Fibroblast of lung (primary cell): Measurements from ENCODE around the gene MAP4K1. TPM values are rescaled to one million over a fixed set of nuclear protein-coding genes. Genes with fewer than 3 reads are reported as not detected.

Source experiments
- DNase-seq, 2 donors: peaks; one replicate each; pipeline versions ENCODE4 v3.0.0 to v3.0.0-alpha.2; 2010; ENCODE audit warnings: low read depth in 2 of 2
- H2AFZ ChIP-seq: 2 replicates; pipeline ENCODE4 v1.5.1; 2012; ENCODE audit warnings: low read length, control low read depth, inconsistent platforms
- H3K27ac ChIP-seq: 2 replicates; pipeline ENCODE4 v1.5.1; 2011; ENCODE audit warnings: low read length, control low read depth; ENCODE audit not compliant: insufficient read depth
- H3K27me3 ChIP-seq: 2 replicates; pipeline ENCODE4 v1.5.1; 2011; ENCODE audit warnings: mild to moderate bottlenecking, low read length; ENCODE audit not compliant: control insufficient read depth, insufficient read depth
- H3K36me3 ChIP-seq: 2 replicates; pipeline ENCODE4 v1.5.1; 2011; ENCODE audit warnings: low read length; ENCODE audit not compliant: control insufficient read depth, insufficient read depth
- H3K4me1 ChIP-seq: 2 replicates; pipeline ENCODE4 v1.5.1; 2011; ENCODE audit warnings: low read length; ENCODE audit not compliant: control insufficient read depth, insufficient read depth; ENCODE audit errors: extremely low read depth
- H3K4me2 ChIP-seq: 2 replicates; pipeline ENCODE4 v1.5.1; 2011; ENCODE audit warnings: low read length, control low read depth; ENCODE audit not compliant: insufficient read depth; ENCODE audit errors: extremely low read depth
- H3K4me3 ChIP-seq, 4 experiments: fragments of 200-600 bp in 1 of 4; sonication (generic) in 1 of 4; replicated peaks in 1 of 4; 2 replicates each; pipeline ENCODE4 v1.5.1; 2011 to 2016; ENCODE audit warnings: low read length in 4 of 4, low read depth in 3 of 4, mild to moderate bottlenecking in 3 of 4, control low read depth in 2 of 4, inconsistent platforms in 1 of 4, mixed read lengths in 1 of 4; ENCODE audit not compliant: insufficient read depth in 1 of 4; ENCODE audit errors: control extremely low read depth in 1 of 4
- H3K79me2 ChIP-seq: 2 replicates; pipeline ENCODE4 v1.5.1; 2012; ENCODE audit warnings: mild to moderate bottlenecking, low read length, inconsistent platforms; ENCODE audit not compliant: control insufficient read depth, insufficient read depth
- H3K9ac ChIP-seq: 2 replicates; pipeline ENCODE4 v1.5.1; 2011; ENCODE audit warnings: mild to moderate bottlenecking, low read length, control low read depth; ENCODE audit not compliant: insufficient read depth
- H3K9me3 ChIP-seq: 2 replicates; pipeline ENCODE4 v1.5.1; 2012; ENCODE audit warnings: low read depth, low read length; ENCODE audit not compliant: control insufficient read depth, insufficient read depth
- H4K20me1 ChIP-seq: 2 replicates; pipeline ENCODE4 v1.5.1; 2011; ENCODE audit warnings: low read length; ENCODE audit not compliant: control insufficient read depth, insufficient read depth; ENCODE audit errors: extremely low read depth
- EZH2 ChIP-seq: IDR thresholded peaks from 2 replicates; pipeline ENCODE4 v1.5.1; 2012; ENCODE audit warnings: low read length, control low read depth, mild to moderate bottlenecking; ENCODE audit errors: missing control alignments
- polyA plus RNA-seq, 2 donors: library from polyadenylated mRNA; depleted of rRNA in 1 of 2; stranded (reverse) in 1 of 2; unstranded in 1 of 2; fragments of >200 nt; gene quantifications; 2 replicates each; pipeline ENCODE4 v1.2.1, GENCODE V29; 2011 to 2012; ENCODE audit warnings: missing spikeins in 1 of 2
- total RNA-seq: library from RNA; depleted of rRNA; stranded (reverse); fragments of >200 nt; gene quantifications from 2 replicates; pipeline ENCODE4 v1.2.1, GENCODE V29; 2014
- TF ChIP-seq, protein P1 (sequence below), 2 donors: IDR thresholded peaks in 1 of 2; conservative IDR thresholded peaks in 1 of 2; 1 replicate in 1 of 2; 2 replicates in 1 of 2; pipeline ENCODE4 v1.5.1; 2011 to 2012; ENCODE audit warnings: low read length in 2 of 2, control low read depth in 1 of 2, inconsistent platforms in 1 of 2, low read depth in 1 of 2, mild to moderate bottlenecking in 1 of 2

MAP4K1 gene
- total and polyA plus RNA-seq, 2 donors (not counting 1 experiment from before 2014, with no cell fraction given), result 0.12 to 0.17 TPM

DNA sequence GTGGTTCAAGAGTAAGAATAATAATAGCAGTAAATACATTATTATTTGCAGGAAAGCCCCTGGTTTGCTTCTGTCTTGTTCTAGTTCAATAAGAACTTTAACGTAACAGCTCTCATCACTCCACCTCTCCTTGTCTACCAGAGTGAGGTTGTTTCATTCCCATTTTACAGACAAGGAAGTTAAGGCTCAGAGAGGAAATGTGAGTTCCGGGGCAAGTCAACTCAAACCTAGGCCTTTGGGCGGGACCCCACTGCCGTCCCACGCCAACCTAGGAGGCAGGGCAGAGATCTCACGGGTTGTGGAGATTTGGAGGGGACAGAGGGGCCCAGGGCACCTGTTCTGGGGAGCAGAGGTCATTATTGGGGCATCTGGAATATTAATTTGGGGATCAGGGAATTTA is 1.5 kb downstream of the MAP4K1 start:
- no peaks in the 10 kb centered on the region for H3K9me3 ChIP-seq
- no peak overlapping the region for H3K4me2 ChIP-seq
- no peak for DNase-seq
- no peak overlapping the region for H2AFZ ChIP-seq
- H3K79me2 ChIP-seq, result peaks cover 14% of the 10 kb centered on the region
- no peaks in the 10 kb centered on the region for H3K27me3 ChIP-seq
- no peak overlapping the region for H3K27ac ChIP-seq
- H3K4me3 ChIP-seq, result no peak overlapping the region
- H3K4me1 ChIP-seq, result peaks cover 12% of the 10 kb centered on the region
- H4K20me1 ChIP-seq, result no peaks in the 10 kb centered on the region
- no peak for TF ChIP-seq EZH2
- TF ChIP-seq, protein P1, sequence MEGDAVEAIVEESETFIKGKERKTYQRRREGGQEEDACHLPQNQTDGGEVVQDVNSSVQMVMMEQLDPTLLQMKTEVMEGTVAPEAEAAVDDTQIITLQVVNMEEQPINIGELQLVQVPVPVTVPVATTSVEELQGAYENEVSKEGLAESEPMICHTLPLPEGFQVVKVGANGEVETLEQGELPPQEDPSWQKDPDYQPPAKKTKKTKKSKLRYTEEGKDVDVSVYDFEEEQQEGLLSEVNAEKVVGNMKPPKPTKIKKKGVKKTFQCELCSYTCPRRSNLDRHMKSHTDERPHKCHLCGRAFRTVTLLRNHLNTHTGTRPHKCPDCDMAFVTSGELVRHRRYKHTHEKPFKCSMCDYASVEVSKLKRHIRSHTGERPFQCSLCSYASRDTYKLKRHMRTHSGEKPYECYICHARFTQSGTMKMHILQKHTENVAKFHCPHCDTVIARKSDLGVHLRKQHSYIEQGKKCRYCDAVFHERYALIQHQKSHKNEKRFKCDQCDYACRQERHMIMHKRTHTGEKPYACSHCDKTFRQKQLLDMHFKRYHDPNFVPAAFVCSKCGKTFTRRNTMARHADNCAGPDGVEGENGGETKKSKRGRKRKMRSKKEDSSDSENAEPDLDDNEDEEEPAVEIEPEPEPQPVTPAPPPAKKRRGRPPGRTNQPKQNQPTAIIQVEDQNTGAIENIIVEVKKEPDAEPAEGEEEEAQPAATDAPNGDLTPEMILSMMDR (conservative IDR thresholded peaks at IDR 0.05 in 1 of 2, IDR thresholded peaks at IDR 0.05 in 1 of 2; ENCODE audit: low read depth in 1 of 2, low read length in 2 of 2), result no peak
- no peak overlapping the region for H3K9ac ChIP-seq
- H3K36me3 ChIP-seq, result peaks cover 6% of the 10 kb centered on the region

GRCh38 chr19:38615007-38615581 is 2.7 kb downstream of the MAP4K1 start:
- no peak for TF ChIP-seq EZH2
- TF ChIP-seq, protein P1 (conservative IDR thresholded peaks at IDR 0.05 in 1 of 2, IDR thresholded peaks at IDR 0.05 in 1 of 2; ENCODE audit: low read depth in 1 of 2, low read length in 2 of 2), result no peak
- no peaks in the 10 kb centered on the region for H3K27me3 ChIP-seq

DNA sequence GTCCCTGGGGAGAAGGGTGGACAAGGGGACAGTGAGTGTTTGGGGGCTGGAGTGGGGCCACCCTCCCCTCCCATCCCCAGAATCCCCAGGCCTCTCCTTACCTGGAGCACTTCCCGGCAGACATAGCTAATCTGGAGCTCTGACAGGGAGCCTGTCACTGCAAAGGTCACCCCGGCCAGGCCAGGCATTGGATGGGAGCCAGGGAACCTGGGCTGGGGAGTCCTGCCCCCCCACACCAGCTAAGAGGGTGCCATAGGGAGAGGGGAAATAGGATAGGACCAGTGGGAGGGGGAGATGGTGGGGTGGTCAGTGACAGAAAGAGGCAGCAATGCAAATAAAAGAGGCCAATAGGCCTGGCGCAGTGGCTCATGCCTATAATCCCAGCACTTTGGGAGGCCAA is 3.5 kb downstream of the MAP4K1 start:
- H3K27ac ChIP-seq, result no peak overlapping the region
- H3K27me3 ChIP-seq, result no peaks in the 10 kb centered on the region
- H3K9ac ChIP-seq, result no peak overlapping the region
- no peaks in the 10 kb centered on the region for H3K36me3 ChIP-seq
- peaks cover 2% of the 10 kb centered on the region for H3K4me1 ChIP-seq
- TF ChIP-seq, protein P1 (conservative IDR thresholded peaks at IDR 0.05 in 1 of 2, IDR thresholded peaks at IDR 0.05 in 1 of 2; ENCODE audit: low read depth in 1 of 2, low read length in 2 of 2), result no peak
- TF ChIP-seq EZH2, result no peak
- H3K4me2 ChIP-seq, result no peak overlapping the region
- no peak overlapping the region for H3K4me3 ChIP-seq
- H3K79me2 ChIP-seq, result peaks cover 3% of the 10 kb centered on the region
- no peaks in the 10 kb centered on the region for H4K20me1 ChIP-seq
- no peaks in the 10 kb centered on the region for H3K9me3 ChIP-seq
- no peak overlapping the region for H2AFZ ChIP-seq
- DNase-seq, result no peak

More at GRCh38 chr19:38615007-38615581, 2.7 kb downstream of the MAP4K1 start:
- no peaks in the 10 kb centered on the region for H3K9me3 ChIP-seq
- no peaks in the 10 kb centered on the region for H3K36me3 ChIP-seq
- peaks cover 11% of the 10 kb centered on the region for H3K79me2 ChIP-seq
- H3K27ac ChIP-seq, result no peak overlapping the region
- H3K4me2 ChIP-seq, result no peak overlapping the region
- H3K4me3 ChIP-seq, result no peak overlapping the region
- H3K4me1 ChIP-seq, result peaks cover 9% of the 10 kb centered on the region
- H4K20me1 ChIP-seq, result no peaks in the 10 kb centered on the region
- DNase-seq, result no peak
- no peak overlapping the region for H2AFZ ChIP-seq
- no peak overlapping the region for H3K9ac ChIP-seq
